NCI-H460 (cell line): ENCODE results near the gene SCARF2. TPM values are rescaled to one million over a fixed set of nuclear protein-coding genes. Genes with fewer than 3 reads are reported as not detected.
A peak's percentile ranks its signal among the peaks of the same experiment; 100 is the strongest.
"Not testable (repeated sequence)": the region's sequence is repeated elsewhere in the genome, so short reads cannot be mapped to it uniquely, and the experiment has no call there.

ENCODE experiments used
- DNase-seq: peaks from one replicate; pipeline ENCODE4 v3.0.0-alpha.2; 2016; ENCODE audit warnings: low read depth; ENCODE audit errors: extremely low read depth
- total RNA-seq: library from RNA; depleted of rRNA; stranded (reverse); fragments of >200 nt; shearing (Covaris generic); gene quantifications from 2 replicates; pipeline ENCODE4 v1.2.3, GENCODE V29; 2014

SCARF2 gene
- total RNA-seq, 1 experiment from 2014 or later, result 1.7 TPM

DNA sequence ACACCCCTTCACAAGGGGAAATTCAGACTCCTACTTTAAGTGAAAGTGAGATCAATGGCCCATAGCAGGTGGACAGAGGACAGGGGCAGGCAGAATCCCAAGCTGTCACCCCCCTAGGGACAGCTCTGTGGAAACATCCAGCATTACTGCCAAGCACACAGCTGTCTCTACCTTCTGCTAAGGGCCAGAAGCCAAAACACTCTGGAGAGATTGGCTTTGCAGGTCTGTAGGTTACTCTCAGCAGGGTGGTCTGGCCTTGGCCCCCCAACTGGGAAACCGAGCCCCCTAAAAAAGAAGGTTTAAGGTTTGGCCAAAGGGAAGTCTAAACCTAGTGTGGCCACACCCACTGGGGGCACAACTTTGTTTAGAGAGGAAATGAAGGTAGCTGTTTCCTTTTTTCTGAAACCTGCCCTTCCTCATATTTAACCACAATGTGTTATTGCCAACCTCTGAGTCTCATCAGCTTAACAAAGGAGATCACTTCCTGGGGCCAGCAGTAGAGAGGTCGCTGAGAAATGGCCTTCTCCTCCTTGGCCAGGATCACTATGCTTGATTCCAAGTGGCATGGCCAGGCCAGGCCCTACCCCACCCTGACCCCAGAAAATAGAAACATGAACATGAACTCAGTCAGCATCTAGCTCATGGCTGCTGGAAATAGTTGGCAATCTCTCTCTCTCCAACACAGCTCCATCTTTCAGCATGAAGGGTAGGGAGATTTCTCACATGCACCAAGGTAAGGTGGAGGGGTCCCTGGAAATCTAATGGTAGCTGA lies 25.9 kb upstream of the SCARF2 start:
- no peak for DNase-seq

- no peak for DNase-seq
These were observed 22.2 kb upstream of the SCARF2 start for GRCh38 chr22:20459862-20460261.

DNA sequence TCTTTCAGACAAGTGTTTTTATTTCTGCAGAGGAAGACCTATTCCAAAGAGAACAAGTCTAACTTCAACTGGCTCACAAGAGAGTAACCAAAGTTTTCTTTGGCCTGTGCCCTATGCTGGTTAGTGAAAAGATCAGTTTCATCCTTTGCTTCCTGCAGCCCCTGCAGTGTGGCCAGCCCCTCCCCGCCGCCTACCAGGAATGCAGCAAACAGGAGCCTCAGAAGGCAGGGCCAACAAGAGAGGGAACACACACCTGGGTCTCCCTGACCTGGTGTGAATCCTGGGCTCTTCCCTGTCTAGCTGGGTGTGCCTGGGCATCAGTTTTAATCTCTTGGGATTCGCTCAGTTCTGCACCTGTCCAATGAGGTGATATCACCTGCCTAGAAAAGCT lies 21.5 kb upstream of the SCARF2 start:
- DNase-seq, result no peak

DNA sequence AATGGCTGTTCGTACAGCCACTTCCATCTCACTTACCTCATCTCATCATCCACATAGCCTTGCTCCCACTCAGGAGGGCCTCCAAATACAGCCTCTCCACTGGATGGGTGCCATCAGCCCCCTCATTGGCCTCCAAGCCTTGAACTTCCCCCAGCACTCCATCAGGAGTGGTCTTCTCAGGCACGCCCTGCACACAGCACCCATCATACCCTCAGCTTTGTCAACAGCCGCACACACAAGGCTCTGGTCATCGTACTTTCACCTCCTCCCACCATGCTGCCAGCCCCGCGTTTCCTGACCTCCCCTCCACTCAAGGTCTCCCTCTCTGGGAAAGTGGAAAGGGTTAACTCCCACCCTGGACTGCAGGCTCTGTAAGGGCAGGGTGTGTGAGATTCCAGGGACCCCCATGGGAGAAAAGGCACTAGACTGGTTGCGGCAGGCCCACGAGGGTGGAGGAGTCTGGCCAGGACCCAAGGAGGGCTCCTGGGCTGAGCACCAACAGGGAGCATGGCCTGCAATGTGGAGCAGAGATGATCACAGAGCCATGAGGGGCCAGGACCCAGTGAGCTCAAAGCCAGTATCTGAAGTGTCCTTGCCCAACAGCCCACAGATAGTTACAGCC lies 21.0 kb upstream of the SCARF2 start:
- no peak for DNase-seq

DNA sequence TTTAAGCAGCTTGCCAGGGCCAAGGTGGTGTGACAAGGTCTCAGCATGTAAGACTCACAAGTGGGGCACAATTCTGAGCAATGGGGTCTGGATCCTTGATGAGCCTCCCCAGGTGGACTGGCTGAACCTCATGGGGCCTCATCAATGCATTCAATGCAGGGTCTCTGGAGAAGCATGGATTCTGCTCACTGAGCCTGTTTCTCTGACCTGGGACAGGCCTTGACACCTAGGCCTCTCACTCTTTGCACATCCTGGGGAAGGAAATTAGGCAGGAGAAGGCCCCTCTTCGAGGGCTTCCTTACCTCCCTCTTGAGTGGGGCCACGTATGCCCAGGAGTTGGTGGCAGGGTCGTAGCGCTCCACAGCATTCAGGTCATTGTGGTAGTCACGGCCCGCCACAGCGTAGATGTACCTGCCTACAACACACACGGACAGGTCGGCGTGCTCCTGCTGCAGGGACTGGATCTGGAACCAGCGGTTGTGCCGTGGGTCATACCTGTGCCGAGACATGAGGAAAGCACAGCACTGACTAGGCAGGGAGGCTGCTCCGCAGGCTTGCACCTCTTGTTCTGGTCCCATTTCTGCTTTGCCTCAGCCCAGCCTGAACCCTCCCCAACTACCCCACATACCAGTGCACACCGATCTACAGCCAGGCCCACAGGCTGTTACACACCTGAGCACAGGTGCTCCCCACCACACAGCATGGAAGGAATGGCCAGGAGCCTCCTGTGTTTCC lies 20.0 kb upstream of the SCARF2 start:
- no peak for DNase-seq

DNA sequence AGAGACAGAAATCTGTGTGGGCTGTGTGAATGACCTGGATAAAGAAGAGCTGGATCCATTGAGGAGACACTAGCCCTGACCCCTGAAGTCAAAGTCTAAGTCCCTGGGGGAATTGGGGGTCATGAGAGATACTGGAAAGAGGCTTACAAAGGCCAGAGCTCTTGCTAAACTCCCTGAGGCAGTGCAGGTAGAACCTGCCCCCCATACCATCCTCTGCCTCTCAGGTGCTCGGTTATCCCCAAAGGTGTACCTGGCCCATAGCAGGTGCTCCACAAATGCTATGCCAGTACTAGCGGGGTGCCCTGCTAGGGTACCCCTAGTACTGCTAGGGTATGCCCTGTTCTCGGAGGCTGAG lies 19.1 kb upstream of the SCARF2 start:
- DNase-seq, result no peak

DNA sequence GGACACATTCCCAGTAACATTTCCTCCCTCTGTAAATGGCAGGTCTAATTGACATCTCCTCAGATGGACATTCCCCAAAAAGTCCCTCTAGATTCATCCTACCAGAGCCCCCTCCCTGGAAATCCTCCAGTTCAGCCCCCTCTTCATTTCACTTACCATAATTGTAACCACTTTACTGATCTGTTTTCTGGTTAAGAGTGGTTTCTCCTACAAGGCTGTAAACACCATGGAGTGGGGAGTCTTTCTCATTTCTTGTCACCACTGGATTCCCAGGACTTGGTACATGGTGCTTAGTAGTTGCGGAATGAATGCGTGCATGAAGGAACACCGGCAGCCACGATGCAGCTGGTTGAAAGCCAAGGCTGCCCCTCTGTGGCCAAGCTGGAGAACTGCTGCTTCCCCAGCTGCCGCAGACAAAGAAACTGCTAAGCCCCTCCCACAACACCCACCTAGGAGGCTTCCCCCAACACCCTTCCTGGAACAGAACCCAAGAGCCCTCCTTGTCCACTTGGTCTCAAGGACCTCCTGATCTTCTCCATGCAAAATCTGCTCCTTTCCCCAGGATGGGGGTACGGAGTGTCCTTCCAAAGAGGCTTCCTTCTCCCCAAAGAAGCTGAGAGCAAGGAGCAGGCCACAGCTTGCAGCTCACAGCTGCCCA lies 18.6 kb upstream of the SCARF2 start:
- DNase-seq, result peak; percentile 59

GRCh38 chr22:20455709-20456063 lies 18.1 kb upstream of the SCARF2 start:
- no peak for DNase-seq

DNA sequence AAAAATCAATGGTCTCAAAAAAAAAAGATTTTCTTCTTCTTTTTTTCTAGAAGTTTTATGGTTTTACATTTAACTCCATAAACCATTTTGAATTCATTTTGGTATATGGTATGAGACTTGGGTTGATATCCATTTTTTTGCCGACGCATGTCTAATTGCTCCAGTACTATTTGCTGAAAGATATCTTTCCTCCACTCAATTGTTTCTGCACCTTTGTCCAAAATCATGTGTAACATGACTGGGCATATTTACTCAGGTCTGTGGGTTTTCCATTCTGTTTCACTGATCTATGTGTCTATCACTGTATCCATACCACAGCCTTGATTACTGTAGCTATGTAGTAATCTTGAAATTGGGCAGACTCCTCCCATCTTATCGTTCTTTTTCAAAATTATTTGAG lies 15.6 kb upstream of the SCARF2 start:
- DNase-seq, result no peak

DNA sequence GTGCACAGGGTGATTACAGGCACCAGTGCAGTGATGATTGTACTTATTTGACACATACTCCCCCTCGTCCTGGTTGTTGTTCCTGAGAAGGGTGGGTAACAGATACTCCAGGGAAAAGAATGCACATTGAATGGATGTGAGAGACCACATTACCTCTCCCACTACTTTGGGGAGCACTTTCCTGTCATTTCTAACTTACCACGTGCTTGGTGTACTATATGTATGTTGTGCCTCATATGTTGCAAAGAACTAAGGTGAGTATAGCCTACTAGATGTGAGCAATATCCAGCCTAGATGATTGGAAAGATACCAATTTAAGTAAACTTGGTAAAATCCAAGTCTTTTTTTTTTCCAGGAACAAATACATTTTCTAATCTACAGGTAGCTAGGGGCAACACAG lies 14.3 kb upstream of the SCARF2 start:
- no peak for DNase-seq

DNA sequence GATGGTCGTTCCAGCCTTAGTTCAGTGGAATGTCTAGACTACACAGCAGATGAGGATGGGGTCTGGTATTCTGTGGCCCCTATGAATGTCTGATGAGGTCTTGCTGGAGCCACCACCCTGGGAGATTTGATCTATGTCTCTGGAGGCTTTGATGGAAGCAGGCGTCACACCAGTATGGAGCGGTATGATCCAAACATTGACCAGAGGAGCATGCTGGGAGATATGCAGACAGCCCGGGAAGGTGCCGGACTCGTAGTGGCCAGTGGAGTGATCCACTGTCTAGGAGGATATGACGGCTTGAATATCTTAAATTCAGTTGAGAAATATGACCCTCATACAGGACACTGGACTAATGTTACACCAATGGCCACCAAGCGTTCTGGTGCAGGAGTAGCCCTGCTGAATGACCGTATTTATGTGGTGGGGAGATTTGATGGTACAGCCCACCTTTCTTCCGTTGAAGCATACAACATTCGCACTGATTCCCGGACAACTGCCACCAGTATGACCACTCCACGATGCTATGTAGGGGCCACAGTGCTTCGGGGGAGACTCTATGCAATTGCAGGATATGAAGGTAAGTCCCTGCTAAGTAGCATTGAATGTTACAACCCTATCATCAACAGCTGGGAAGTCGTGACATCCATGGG lies 13.6 kb upstream of the SCARF2 start:
- not testable (repeated sequence) for DNase-seq

DNA sequence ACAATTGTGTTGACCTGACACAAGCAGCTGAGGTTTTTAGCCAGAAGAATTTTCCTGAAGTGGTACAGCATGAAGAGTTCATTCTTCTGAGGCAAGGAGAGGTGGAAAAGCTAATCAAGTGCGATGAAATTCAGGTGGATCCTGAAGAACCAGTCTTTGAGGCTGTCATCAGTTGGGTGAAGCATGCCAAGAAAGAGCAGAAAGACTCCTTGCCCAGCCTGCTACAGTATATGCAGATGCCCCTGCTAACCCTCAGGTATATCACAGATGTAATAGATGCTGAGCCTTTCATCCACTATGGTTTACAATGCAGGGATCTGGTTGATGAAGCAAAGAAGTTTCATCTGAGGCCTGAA lies 12.9 kb upstream of the SCARF2 start:
- no peak for DNase-seq

DNA sequence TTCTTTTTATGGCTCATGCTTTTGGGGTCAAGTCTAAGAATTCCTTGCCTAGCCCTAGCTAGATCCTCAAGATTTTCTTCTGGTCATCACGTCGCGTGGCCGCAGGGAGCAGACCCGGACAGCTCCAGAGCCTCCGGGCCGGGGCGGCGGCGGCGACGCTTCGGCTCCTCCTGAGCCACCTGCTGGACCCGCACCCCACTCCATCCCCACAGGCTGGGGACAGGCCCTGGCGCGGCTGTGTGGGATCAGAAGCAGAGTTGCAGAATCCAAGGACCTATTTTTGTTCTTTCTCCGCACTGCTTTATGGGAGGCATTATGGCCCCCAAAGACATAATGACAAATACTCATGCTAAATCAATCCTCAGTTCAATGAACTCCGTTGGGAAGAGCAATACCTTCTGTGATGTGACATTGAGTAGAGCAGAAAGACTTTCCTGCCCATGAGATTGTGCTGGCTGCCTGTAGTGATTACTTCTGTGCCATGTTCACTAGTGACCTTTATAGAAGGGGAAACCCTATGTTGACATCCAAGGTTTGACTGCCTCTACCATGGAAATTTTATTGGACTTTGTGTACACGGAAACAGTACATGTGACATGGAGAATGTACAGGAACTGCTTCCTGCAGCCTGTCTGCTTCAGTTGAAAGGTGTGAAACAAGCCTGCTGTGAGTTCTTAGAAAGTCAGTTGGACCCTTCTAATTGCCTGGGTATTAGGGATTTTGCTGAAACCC lies 12.4 kb upstream of the SCARF2 start:
- no peak for DNase-seq

- DNase-seq, result no peak
These were observed 11.0 kb upstream of the SCARF2 start for GRCh38 chr22:20448630-20449029.

GRCh38 chr22:20446383-20446970 lies 8.9 kb upstream of the SCARF2 start:
- DNase-seq, result no peak

- DNase-seq, result no peak
These were observed 6.7 kb upstream of the SCARF2 start for GRCh38 chr22:20444325-20444724.

DNA sequence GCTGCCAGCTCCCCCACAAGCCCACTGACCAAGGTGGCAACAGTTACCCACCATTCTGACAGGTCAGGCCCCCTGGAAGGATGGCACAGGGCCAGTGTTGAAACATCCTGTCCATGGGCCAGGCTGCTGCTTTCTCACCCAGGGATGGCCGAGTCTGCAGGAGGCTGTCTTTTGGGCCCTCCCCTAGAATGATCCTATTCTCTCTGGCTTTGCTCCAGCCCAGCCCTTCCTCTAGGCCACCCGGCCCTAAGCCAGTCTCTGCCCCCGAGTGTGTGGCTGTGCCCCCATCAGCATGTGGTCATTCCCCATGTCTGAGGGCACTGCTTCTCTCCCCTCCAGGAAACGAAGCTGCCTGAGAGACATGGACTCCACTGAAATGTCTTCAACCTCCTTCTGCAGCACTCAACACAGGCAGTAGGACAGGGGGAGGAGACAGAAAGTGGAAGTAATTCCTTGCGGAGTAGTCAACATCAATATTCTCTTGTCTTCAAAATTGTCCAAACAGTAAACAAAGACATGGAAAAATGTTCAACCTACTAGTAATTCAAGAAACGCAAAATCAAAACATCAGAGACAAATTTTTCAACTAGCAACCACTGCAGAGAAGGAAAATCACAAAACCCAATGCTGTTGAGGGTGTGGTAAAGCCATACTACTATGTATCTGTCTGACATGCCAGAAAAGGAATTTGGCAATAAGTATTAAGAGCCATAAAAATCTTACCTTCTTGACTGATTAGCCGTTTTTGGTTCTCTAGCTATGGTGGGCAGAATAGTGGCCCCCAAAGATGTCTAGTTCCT lies 5.1 kb upstream of the SCARF2 start:
- DNase-seq, result no peak

DNA sequence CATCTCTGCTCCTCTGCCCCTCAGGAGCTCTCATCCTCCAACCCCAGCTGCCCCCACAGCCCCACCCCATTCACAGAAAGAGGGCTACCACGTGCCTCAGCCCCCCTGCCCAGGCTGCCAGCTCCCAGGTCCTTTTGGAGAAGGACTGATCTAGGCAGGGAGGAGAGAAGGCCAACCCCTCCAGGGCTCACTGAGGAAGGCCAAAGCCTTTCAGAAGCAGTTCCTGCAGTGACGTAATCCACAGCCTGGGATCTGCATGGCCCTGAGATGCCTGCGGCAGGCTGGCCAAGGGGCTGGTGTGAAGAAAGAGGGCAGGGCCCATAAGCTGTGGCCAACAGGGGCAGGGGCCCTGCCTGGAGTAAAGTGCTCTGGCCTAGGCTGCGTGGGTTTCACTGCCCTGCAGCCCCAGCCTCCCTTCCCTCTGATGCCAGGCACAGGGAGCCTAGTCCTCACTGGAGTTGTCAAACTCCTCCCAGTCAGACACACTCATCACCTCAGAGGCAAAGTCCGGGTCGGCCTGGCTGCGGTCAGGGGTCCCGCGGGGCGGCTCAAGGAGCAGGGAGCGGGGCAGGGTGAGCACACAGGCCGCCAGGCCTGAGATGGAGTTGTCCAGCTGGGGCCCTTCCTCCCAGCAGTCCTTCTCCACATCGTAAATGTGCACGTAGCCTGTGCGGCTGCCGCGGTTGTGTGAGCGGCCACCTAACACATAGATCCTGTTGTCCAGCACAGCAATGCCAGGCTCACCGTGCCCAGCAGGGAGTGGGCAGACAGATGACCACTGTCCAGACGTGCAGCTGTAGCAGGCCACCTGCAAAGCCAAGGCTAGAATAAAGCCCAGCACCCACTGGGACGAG lies 4.2 kb upstream of the SCARF2 start:
- no peak for DNase-seq
